KMS-11 (cell line): ENCODE data around the gene ADSS1.

ENCODE experiments used
- H2AFZ ChIP-seq: fragments of 200-600 bp; sonication (generic); 2 replicates; pipeline ENCODE4 v1.6.1; 2016; ENCODE audit warnings: antibody characterized with exemption, mixed run types, low read depth
- H3K27ac ChIP-seq: fragments of 200-600 bp; sonication (generic); 2 replicates; pipeline ENCODE4 v1.6.1; 2016; ENCODE audit warnings: mild to moderate bottlenecking, mixed run types
- H3K27me3 ChIP-seq: fragments of 200-600 bp; sonication (generic); 2 replicates; pipeline ENCODE4 v1.6.1; 2017; ENCODE audit warnings: mild to moderate bottlenecking, low read depth, mixed run types, moderate library complexity; ENCODE audit not compliant: insufficient read depth
- H3K36me3 ChIP-seq: fragments of 200-600 bp; sonication (generic); 2 replicates; pipeline ENCODE4 v1.6.1; 2017; ENCODE audit warnings: mild to moderate bottlenecking, mixed run types; ENCODE audit not compliant: insufficient read depth
- H3K4me1 ChIP-seq: fragments of 200-600 bp; sonication (generic); 2 replicates; pipeline ENCODE4 v1.6.1; 2016; ENCODE audit warnings: mild to moderate bottlenecking, low read depth, mixed run types; ENCODE audit not compliant: poor library complexity, severe bottlenecking
- H3K4me2 ChIP-seq: fragments of 200-600 bp; sonication (generic); 2 replicates; pipeline ENCODE4 v1.7.0; 2016; ENCODE audit warnings: mild to moderate bottlenecking, mixed run types
- H3K4me3 ChIP-seq: fragments of 200-600 bp; sonication (generic); IDR thresholded peaks from 2 replicates; pipeline ENCODE4 v1.6.1; 2017; ENCODE audit warnings: low read depth, low read length, mixed read lengths; ENCODE audit not compliant: insufficient read depth
- H3K79me2 ChIP-seq: fragments of 200-600 bp; sonication (generic); 2 replicates; pipeline ENCODE4 v1.6.1; 2016; ENCODE audit warnings: low read depth, mixed run types; ENCODE audit not compliant: insufficient read depth
- H3K9ac ChIP-seq: fragments of 200-600 bp; sonication (generic); 2 replicates; pipeline ENCODE4 v1.6.1; 2016; ENCODE audit warnings: mild to moderate bottlenecking, mixed run types
- H4K20me1 ChIP-seq: fragments of 200-600 bp; sonication (generic); 2 replicates; pipeline ENCODE4 v1.6.1; 2016; ENCODE audit warnings: mild to moderate bottlenecking, mixed run types; ENCODE audit not compliant: insufficient read depth
- TF ChIP-seq, protein P1 (sequence below): fragments of 200-600 bp; sonication (generic); conservative IDR thresholded peaks from 2 replicates; pipeline ENCODE4 v1.6.1; 2017; ENCODE audit warnings: low read depth, mild to moderate bottlenecking, antibody characterized with exemption, low read length, moderate library complexity, mixed read lengths

ADSS1 gene

GRCh38 chr14:104704252-104704651, 19.8 kb upstream of the ADSS1 start:
- Histone ChIP-seq H3K9ac (no peak overlapping the region), H3K79me2 (no peaks in the 10 kb centered on the region), H3K4me3 (no peak overlapping the region), H3K36me3 (no peaks in the 10 kb centered on the region), H3K27me3 (no peaks in the 10 kb centered on the region), H2AFZ (no peak overlapping the region), H3K4me1 (no peaks in the 10 kb centered on the region), H4K20me1 (no peaks in the 10 kb centered on the region), H3K27ac (no peak overlapping the region), H3K4me2 (no peak overlapping the region)
- TF ChIP-seq, protein P1, sequence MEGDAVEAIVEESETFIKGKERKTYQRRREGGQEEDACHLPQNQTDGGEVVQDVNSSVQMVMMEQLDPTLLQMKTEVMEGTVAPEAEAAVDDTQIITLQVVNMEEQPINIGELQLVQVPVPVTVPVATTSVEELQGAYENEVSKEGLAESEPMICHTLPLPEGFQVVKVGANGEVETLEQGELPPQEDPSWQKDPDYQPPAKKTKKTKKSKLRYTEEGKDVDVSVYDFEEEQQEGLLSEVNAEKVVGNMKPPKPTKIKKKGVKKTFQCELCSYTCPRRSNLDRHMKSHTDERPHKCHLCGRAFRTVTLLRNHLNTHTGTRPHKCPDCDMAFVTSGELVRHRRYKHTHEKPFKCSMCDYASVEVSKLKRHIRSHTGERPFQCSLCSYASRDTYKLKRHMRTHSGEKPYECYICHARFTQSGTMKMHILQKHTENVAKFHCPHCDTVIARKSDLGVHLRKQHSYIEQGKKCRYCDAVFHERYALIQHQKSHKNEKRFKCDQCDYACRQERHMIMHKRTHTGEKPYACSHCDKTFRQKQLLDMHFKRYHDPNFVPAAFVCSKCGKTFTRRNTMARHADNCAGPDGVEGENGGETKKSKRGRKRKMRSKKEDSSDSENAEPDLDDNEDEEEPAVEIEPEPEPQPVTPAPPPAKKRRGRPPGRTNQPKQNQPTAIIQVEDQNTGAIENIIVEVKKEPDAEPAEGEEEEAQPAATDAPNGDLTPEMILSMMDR, result no peak

DNA sequence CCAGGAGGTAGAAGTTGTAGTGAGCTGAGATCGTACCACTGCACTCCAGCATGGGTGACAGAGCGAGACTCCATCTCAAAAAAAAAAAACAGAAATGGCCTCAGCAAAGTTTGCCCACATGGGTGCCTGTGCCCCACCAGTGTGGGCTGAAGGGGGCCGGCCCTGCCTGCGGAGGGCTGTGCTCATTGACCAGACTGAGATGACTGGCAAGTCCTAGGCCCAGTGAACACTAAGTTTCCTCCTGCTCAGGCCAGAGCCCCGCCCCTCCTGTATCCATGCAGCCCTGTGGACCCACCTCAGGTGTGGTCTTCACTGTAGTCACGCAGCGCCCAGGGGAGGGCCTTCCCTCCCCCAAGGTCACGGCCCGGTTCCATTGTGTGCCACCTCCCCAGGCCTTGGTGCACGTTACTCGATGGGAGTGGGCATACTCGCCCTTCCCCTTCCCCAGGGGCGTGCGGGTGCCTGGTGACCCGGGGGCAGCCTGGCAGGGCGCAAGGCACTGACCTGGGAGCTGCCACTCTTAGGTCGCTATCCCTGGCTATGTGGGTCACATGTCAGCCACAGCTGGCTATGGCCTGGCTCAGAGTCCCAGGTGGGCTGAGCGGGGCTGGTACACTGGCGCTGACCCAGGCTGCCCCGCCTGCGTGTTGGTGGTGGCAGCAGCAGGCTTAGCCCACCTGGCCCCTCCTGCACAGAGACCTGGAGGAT, 18.5 kb upstream of the ADSS1 start:
- H3K27me3 ChIP-seq, result no peaks in the 10 kb centered on the region
- H4K20me1 ChIP-seq, result no peaks in the 10 kb centered on the region
- no peaks in the 10 kb centered on the region for H3K36me3 ChIP-seq
- H3K4me2 ChIP-seq, result no peak overlapping the region
- no peaks in the 10 kb centered on the region for H3K4me1 ChIP-seq
- H3K4me3 ChIP-seq, result no peak overlapping the region
- no peak overlapping the region for H3K27ac ChIP-seq
- H3K79me2 ChIP-seq, result no peaks in the 10 kb centered on the region
- TF ChIP-seq, protein P1, result no peak
- no peak overlapping the region for H2AFZ ChIP-seq
- H3K9ac ChIP-seq, result no peak overlapping the region

- Histone ChIP-seq H3K79me2 (no peaks in the 10 kb centered on the region), H3K4me1 (no peaks in the 10 kb centered on the region), H3K27ac (no peak overlapping the region), H2AFZ (no peak overlapping the region), H4K20me1 (no peaks in the 10 kb centered on the region), H3K4me2 (no peak overlapping the region), H3K27me3 (no peaks in the 10 kb centered on the region), H3K36me3 (no peaks in the 10 kb centered on the region), H3K4me3 (no peak overlapping the region), H3K9ac (no peak overlapping the region)
- TF ChIP-seq, protein P1, result no peak
Measured at GRCh38 chr14:104706733-104707607, 17.1 kb upstream of the ADSS1 start.

GRCh38 chr14:104707608-104708595, 16.1 kb upstream of the ADSS1 start:
- Histone ChIP-seq H3K9ac (no peak overlapping the region), H3K4me3 (no peak overlapping the region), H2AFZ (no peak overlapping the region), H3K4me1 (no peaks in the 10 kb centered on the region), H3K27me3 (no peaks in the 10 kb centered on the region), H3K36me3 (no peaks in the 10 kb centered on the region), H3K79me2 (no peaks in the 10 kb centered on the region), H4K20me1 (no peaks in the 10 kb centered on the region), H3K27ac (no peak overlapping the region), H3K4me2 (no peak overlapping the region)
- TF ChIP-seq, protein P1, result no peak
